PC-3 (cell line): ENCODE results near the gene TUBAL3. TPM values are rescaled to one million over a fixed set of nuclear protein-coding genes. Genes with fewer than 3 reads are reported as not detected.
"Not testable (repeated sequence)": the region's sequence is repeated elsewhere in the genome, so short reads cannot be mapped to it uniquely, and the experiment has no call there.

Experiments used
- ATAC-seq: fragments of 200-7000 bp; cut with Tn5 transposase; 2 replicates; pipeline ENCODE4 v1.9.1; 2020; ENCODE audit warnings: mild to moderate bottlenecking, moderate library complexity
- BruUV-seq: library from RNA; stranded (reverse); fragments of 400-500 nt; replicated peaks from 2 replicates; lab custom pipeline; 2021; lab: Mats Ljungman, UMichigan
- CTCF ChIA-PET: fragments of 300-600 bp; sonication (Branson Sonifier 250); formaldehyde crosslinking; loops from one replicate; lab custom pipeline; 2022; ENCODE audit warnings: antibody characterized with exemption; lab: Charles Lee
- POLR2A ChIA-PET: fragments of 300-600 bp; sonication (Branson Sonifier 250); formaldehyde crosslinking; loops from one replicate; lab custom pipeline; 2022; ENCODE audit warnings: antibody characterized with exemption; ENCODE audit not compliant: unreplicated experiment; lab: Charles Lee
- DNase-seq: peaks from one replicate; pipeline ENCODE4 v3.0.0-alpha.2; 2015
- H2AFZ ChIP-seq: fragments of 300-600 bp; sonication (generic); 2 replicates; pipeline ENCODE4 v1.6.0; 2016; ENCODE audit warnings: antibody characterized with exemption, low read length
- H3F3A ChIP-seq: fragments of 300-600 bp; sonication (generic); one replicate; pipeline ENCODE4 v1.6.0; 2017; ENCODE audit warnings: antibody characterized with exemption, low read length, control low read depth, mild to moderate bottlenecking; ENCODE audit not compliant: unreplicated experiment
- H3K27ac ChIP-seq: fragments of 300-600 bp; sonication (generic); 2 replicates; pipeline ENCODE4 v1.5.1; 2016; ENCODE audit warnings: mild to moderate bottlenecking, low read length
- H3K27me3 ChIP-seq: fragments of 300-600 bp; sonication (generic); 2 replicates; pipeline ENCODE4 v1.6.1; 2016; ENCODE audit warnings: low read length, mixed read lengths
- H3K36me3 ChIP-seq: fragments of 300-600 bp; sonication (generic); 2 replicates; pipeline ENCODE4 v1.6.1; 2016; ENCODE audit warnings: low read depth, mixed run types, low read length, mixed read lengths
- H3K4me1 ChIP-seq: fragments of 300-600 bp; sonication (generic); 2 replicates; pipeline ENCODE4 v1.5.1; 2016; ENCODE audit warnings: low read length; ENCODE audit not compliant: insufficient read depth
- H3K4me2 ChIP-seq: fragments of 300-600 bp; sonication (generic); 2 replicates; pipeline ENCODE4 v1.6.0; 2016; ENCODE audit warnings: low read length
- H3K4me3 ChIP-seq: fragments of 300-600 bp; sonication (generic); 2 replicates; pipeline ENCODE4 v1.5.1; 2016; ENCODE audit warnings: mild to moderate bottlenecking, low read length, mixed read lengths
- H3K79me2 ChIP-seq: fragments of 300-600 bp; sonication (generic); 2 replicates; pipeline ENCODE4 v1.6.1; 2017; ENCODE audit warnings: low read length, mixed read lengths
- H3K9ac ChIP-seq: fragments of 300-600 bp; sonication (generic); 2 replicates; pipeline ENCODE4 v1.6.0; 2016; ENCODE audit warnings: mild to moderate bottlenecking, low read length
- H3K9me2 ChIP-seq: fragments of 300-600 bp; sonication (generic); replicated peaks from 2 replicates; pipeline ENCODE4 v1.6.1; 2016; ENCODE audit warnings: mixed run types, low read length, mixed read lengths
- H3K9me3 ChIP-seq: fragments of 300-600 bp; sonication (generic); 2 replicates; pipeline ENCODE4 v1.6.1; 2016; ENCODE audit warnings: low read length, mixed read lengths
- H4K20me1 ChIP-seq: fragments of 300-600 bp; sonication (generic); 2 replicates; pipeline ENCODE4 v1.6.1; 2016; ENCODE audit warnings: low read length, mixed read lengths
- EZH2 ChIP-seq: fragments of 300-600 bp; sonication (generic); IDR thresholded peaks from one replicate; pipeline ENCODE4 v1.6.1; 2017; ENCODE audit warnings: antibody characterized with exemption, mild to moderate bottlenecking, low read length; ENCODE audit not compliant: unreplicated experiment
- EZH2phosphoT487 ChIP-seq: fragments of 300-600 bp; sonication (generic); IDR thresholded peaks from 2 replicates; pipeline ENCODE4 v1.6.1; 2018; ENCODE audit warnings: mild to moderate bottlenecking, antibody characterized with exemption, low read length, borderline replicate concordance
- intact Hi-C: fragments of 100-400 bp; cut with micrococcal nuclease; formaldehyde crosslinking; loops from 2 replicates; pipeline ENCODE4 v1.9.0; 2023
- total RNA-seq: library from RNA; depleted of rRNA; stranded (reverse); fragments of >200 nt; gene quantifications from 2 replicates; pipeline ENCODE4 v1.2.3, GENCODE V29; 2014
- TF ChIP-seq, protein P1 (sequence below): fragments of 300-600 bp; sonication (generic); conservative IDR thresholded peaks from 2 replicates; pipeline ENCODE4 v1.5.1; 2017; ENCODE audit warnings: antibody characterized with exemption, low read depth, mild to moderate bottlenecking, low read length

TUBAL3 gene
- total RNA-seq, 1 experiment from 2014 or later, result not detected

DNA sequence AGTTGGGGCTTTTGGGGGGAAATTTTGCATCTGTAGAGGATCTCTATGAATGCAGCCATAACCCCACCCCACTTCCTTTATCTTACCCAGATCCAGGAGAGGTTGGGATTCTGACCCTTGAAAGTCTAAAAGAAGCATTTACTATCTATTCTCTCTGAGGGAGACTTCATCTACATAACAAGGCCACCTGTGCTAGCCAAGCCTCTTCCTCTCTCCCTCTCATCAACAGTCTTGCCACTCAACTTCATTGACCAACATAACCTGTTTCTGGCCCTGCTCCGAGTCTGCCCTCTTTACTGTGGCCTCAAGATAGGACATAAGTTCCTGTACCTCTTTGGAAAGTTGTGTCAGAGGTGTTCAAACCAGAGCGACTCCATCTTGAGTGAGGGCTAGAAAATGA lies 19.4 kb downstream of the TUBAL3 start:
- ChIA-PET CTCF (no interaction called here), POLR2A (no interaction called here)
- no peak overlapping the region for H3K4me2 ChIP-seq
- no peak overlapping the region for H3K9ac ChIP-seq
- H3K27ac ChIP-seq, result no peak overlapping the region
- H3K4me1 ChIP-seq, result no peaks in the 10 kb centered on the region
- TF ChIP-seq, protein P1, sequence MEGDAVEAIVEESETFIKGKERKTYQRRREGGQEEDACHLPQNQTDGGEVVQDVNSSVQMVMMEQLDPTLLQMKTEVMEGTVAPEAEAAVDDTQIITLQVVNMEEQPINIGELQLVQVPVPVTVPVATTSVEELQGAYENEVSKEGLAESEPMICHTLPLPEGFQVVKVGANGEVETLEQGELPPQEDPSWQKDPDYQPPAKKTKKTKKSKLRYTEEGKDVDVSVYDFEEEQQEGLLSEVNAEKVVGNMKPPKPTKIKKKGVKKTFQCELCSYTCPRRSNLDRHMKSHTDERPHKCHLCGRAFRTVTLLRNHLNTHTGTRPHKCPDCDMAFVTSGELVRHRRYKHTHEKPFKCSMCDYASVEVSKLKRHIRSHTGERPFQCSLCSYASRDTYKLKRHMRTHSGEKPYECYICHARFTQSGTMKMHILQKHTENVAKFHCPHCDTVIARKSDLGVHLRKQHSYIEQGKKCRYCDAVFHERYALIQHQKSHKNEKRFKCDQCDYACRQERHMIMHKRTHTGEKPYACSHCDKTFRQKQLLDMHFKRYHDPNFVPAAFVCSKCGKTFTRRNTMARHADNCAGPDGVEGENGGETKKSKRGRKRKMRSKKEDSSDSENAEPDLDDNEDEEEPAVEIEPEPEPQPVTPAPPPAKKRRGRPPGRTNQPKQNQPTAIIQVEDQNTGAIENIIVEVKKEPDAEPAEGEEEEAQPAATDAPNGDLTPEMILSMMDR, result no peak
- no peak for TF ChIP-seq EZH2
- TF ChIP-seq EZH2phosphoT487, result no peak
- no peaks in the 10 kb centered on the region for H3K79me2 ChIP-seq
- no peaks in the 10 kb centered on the region for H3K36me3 ChIP-seq
- no peaks in the 10 kb centered on the region for H4K20me1 ChIP-seq
- no peaks in the 10 kb centered on the region for H3K9me2 ChIP-seq
- intact Hi-C loops, result no loop called here
- ATAC-seq, result no peak
- DNase-seq, result no peak
- H3K9me3 ChIP-seq, result 0 out of 2 replicates have a peak, but pooled peaks cover 3% of the 10 kb centered on the region
- no peaks in the 10 kb centered on the region for H3F3A ChIP-seq
- H3K4me3 ChIP-seq, result no peak overlapping the region
- H3K27me3 ChIP-seq, result no peaks in the 10 kb centered on the region
- BruUV-seq, result no TSS peak
- no peak overlapping the region for H2AFZ ChIP-seq

DNA sequence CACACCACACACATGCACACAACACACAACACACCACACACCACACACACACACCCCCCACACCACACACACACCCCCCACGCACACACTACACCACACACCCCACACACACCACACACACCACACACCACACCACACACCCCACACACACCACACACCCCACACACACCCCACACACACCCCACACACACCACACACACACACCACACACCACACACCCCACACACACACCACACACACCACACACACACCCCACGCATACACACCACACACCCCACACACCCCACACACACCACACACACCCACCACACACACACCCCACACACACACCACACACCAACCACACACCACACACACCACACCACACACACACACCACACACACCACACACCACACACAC lies 23.4 kb downstream of the TUBAL3 start:
- Histone ChIP-seq H3K79me2 (no peaks in the 10 kb centered on the region), H3K9ac (no peak overlapping the region), H3K36me3 (no peaks in the 10 kb centered on the region), H3K4me3 (no peak overlapping the region), H3K27me3 (no peaks in the 10 kb centered on the region), H3F3A (no peaks in the 10 kb centered on the region), H3K4me1 (no peaks in the 10 kb centered on the region), H3K9me3 (no peaks in the 10 kb centered on the region), H4K20me1 (no peaks in the 10 kb centered on the region), H3K4me2 (no peak overlapping the region), H3K9me2 (no peaks in the 10 kb centered on the region), H3K27ac (no peak overlapping the region), H2AFZ (no peak overlapping the region)
- CTCF ChIA-PET, result no interaction called here
- ATAC-seq (no peak), DNase-seq (no peak)
- intact Hi-C loops, result loop anchor here (5.0 kb wide), 2 partner anchors 289 to 534 kb away; partner anchors contain the start of gene AKR1C3
- no TSS peak for BruUV-seq
- POLR2A ChIA-PET, result no interaction called here
- TF ChIP-seq EZH2phosphoT487, result no peak
- TF ChIP-seq, protein P1, result no peak
- no peak for TF ChIP-seq EZH2

DNA sequence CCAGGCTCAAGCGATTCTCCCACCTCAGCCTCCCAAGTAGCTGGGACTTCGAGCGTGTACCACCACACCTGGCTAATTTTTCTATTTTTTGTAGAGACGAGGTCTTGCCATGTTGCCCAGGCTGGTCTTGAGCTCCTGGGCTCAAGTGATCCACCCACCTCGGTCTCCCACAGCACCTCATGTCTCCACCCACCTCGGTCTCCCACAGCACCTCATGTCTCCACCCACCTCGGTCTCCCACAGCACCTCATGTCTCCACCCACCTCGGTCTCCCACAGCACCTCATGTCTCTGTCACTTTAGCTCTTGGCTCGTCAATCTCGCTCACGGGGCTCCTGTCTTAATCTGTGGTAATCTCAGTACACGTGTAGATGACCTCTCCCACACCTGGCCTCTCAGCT lies 24.2 kb downstream of the TUBAL3 start:
- H2AFZ ChIP-seq, H3K27ac ChIP-seq, POLR2A ChIA-PET, H3K4me3 ChIP-seq, H3K4me1 ChIP-seq, H3K27me3 ChIP-seq, H3K9ac ChIP-seq, BruUV-seq, H3K36me3 ChIP-seq, H3K4me2 ChIP-seq, DNase-seq, H3F3A ChIP-seq, H4K20me1 ChIP-seq, H3K79me2 ChIP-seq, CTCF ChIA-PET, H3K9me2 ChIP-seq, H3K9me3 ChIP-seq, ATAC-seq: not testable (repeated sequence)
- intact Hi-C loops, result loop anchor here (5.0 kb wide), 2 partner anchors 288 to 533 kb away; partner anchors contain the start of gene AKR1C3

DNA sequence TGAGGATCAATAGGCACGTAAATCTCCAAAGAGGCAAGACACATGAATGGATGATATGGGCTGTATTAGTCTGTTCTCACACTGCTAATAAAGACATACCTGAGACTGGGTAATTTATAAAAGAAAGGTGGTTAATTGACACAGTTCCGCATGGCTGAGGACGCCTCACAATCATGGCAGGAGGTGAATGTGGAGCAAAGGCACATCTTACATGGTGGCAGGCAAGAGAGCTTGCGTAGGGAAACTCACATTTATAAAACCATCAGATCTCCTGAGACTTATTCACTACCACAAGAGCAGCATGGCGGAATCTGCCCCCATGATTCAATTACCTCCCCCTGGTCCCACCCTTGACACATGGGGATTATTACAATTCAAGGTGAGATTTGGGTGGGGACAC lies 25.4 kb downstream of the TUBAL3 start:
- H3K4me1 ChIP-seq, H3K79me2 ChIP-seq, H2AFZ ChIP-seq, H3K4me2 ChIP-seq, ATAC-seq, H3K27me3 ChIP-seq, H3K36me3 ChIP-seq, CTCF ChIA-PET, H3K27ac ChIP-seq, intact Hi-C loops, DNase-seq, BruUV-seq, H3F3A ChIP-seq, H3K9me3 ChIP-seq, H3K4me3 ChIP-seq, H4K20me1 ChIP-seq, H3K9me2 ChIP-seq, H3K9ac ChIP-seq, POLR2A ChIA-PET: not testable (repeated sequence)
